Lower lobe of right lung (tissue), 2 donors: ENCODE results near the gene SHMT2. TPM values are rescaled to one million over a fixed set of nuclear protein-coding genes. Genes with fewer than 3 reads are reported as not detected.

Experiments used
- ATAC-seq, 2 donors: fragments of 200-7000 bp; cut with Tn5 transposase; one replicate each; pipeline ENCODE4 v1.9.1; 2020 to 2022; ENCODE audit warnings: mild to moderate bottlenecking in 2 of 2, moderate library complexity in 2 of 2
- DNase-seq: peaks from one replicate; pipeline ENCODE4 v3.0.0-alpha.2; 2020
- H3K27ac ChIP-seq: fragments of 200-600 bp; one replicate; pipeline ENCODE4 v1.8.0; 2022
- H3K27me3 ChIP-seq: fragments of 200-600 bp; one replicate; pipeline ENCODE4 v1.8.0; 2022; ENCODE audit warnings: low read depth
- H3K36me3 ChIP-seq: fragments of 200-600 bp; one replicate; pipeline ENCODE4 v1.8.0; 2022; ENCODE audit warnings: mild to moderate bottlenecking
- H3K4me1 ChIP-seq: fragments of 200-600 bp; one replicate; pipeline ENCODE4 v1.8.0; 2022
- H3K4me3 ChIP-seq: fragments of 200-600 bp; one replicate; pipeline ENCODE4 v1.8.0; 2022; ENCODE audit warnings: mild to moderate bottlenecking
- H3K9me3 ChIP-seq: fragments of 200-600 bp; one replicate; pipeline ENCODE4 v1.8.0; 2022
- intact Hi-C: fragments of 100-400 bp; cut with DNase I; formaldehyde crosslinking; loops from one replicate; pipeline ENCODE4 v1.11.0; 2022
- total RNA-seq: library from RNA; stranded (reverse); fragmentation: NEBNext Ultra II Directional; extraction: Animal tissue kit (Norgen Biotek cat#: 25700); gene quantifications from one replicate; pipeline ENCODE4 v1.2.1, GENCODE V29; 2021
- TF ChIP-seq, protein P1 (sequence below): fragments of 200-600 bp; IDR thresholded peaks from one replicate; pipeline ENCODE4 v1.8.0; 2022; ENCODE audit warnings: antibody characterized with exemption, mild to moderate bottlenecking
- donor health status: DM: no; HTN: yes; CAD: no; lungs with severe emphysema.

SHMT2 gene
- total RNA-seq, 1 donor from 2014 or later: 66.6 TPM

DNA sequence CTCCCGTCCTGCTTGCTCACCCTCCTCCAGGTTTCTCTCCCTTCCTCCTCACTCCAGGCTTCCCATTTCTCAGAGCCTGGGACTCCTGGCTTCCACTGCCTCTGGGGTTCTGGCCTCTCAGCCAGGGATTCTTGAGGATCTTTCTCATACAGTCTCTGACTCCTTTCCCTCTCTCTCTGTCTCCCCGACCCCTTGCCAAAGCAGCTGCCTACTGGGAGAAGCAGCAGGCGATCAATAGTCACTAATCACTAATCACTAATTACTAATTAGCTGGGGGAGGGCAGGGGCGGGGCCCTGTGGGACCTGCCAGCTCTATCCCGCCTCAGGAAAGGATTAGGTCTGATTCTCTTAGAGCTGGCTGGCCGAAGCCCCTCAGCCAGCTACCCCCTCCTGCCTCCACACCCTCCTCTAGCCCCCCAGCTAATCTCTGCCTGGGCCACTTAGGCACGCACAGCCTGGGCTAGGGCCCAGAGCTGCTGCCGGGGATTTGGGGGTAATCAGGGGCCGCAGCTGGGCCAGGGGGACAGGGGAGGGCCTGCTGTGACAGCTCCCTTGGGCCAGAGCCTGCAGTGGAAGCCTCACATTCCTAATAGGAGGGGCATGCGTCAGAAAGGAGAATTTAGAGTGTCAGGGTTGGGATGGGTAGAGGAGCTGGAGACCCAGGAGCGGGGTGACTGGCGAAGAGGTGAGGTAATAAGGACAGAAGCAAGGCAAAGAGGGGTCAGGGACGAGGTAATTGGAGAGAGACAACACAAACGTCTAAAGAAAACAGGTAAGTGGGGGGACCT lies 10.1 kb upstream of the SHMT2 start:
- no peak for ATAC-seq
- Histone ChIP-seq H3K27me3 (peaks cover 94% of the 10 kb centered on the region), H3K4me3 (no peak overlapping the region), H3K9me3 (no peaks in the 10 kb centered on the region), H3K36me3 (no peaks in the 10 kb centered on the region), H3K4me1 (peaks cover 21% of the 10 kb centered on the region), H3K27ac (no peak overlapping the region)
- TF ChIP-seq, protein P1, sequence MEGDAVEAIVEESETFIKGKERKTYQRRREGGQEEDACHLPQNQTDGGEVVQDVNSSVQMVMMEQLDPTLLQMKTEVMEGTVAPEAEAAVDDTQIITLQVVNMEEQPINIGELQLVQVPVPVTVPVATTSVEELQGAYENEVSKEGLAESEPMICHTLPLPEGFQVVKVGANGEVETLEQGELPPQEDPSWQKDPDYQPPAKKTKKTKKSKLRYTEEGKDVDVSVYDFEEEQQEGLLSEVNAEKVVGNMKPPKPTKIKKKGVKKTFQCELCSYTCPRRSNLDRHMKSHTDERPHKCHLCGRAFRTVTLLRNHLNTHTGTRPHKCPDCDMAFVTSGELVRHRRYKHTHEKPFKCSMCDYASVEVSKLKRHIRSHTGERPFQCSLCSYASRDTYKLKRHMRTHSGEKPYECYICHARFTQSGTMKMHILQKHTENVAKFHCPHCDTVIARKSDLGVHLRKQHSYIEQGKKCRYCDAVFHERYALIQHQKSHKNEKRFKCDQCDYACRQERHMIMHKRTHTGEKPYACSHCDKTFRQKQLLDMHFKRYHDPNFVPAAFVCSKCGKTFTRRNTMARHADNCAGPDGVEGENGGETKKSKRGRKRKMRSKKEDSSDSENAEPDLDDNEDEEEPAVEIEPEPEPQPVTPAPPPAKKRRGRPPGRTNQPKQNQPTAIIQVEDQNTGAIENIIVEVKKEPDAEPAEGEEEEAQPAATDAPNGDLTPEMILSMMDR: no peak
- intact Hi-C loops: no loop called here
- no peak for DNase-seq

DNA sequence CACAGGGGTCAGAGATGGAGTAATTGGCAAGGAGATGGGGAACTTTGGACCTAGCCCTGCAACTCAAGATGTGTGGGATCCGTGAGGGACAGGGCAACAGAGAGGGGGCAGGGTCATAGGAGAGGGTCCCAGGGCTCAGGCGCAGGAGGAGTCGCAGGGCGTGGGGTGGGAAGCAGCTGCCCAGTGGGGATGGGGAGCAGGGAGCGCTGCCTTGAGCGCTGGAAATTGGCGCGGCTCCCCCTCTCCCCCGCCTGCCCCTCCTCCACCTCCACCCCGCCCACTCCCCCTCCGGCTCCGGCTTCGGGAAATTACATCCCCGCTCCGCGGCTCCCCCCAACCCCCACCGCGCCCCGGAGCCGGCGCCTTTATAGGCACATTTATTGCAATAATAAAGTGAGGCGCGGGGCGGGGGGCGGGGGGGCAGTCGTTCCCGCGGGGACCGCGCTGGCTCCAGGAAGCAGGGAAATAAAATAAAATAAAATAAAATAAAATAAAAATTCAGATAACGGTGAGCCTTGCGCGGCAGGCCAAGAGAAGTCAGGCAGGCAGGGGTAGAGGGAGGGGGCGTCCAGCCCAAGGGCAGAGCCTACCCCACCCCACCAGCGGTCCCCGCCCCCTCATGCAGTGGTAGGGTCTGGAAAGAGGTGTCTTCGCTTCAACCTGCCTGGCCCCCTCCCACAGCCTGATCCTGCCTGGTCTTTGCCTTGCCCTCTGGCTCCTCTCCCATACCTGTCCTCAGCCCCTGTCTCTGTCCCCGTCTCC lies 9.3 kb upstream of the SHMT2 start:
- Histone ChIP-seq H3K4me1 (peaks cover 23% of the 10 kb centered on the region), H3K27ac (no peak overlapping the region), H3K27me3 (peaks cover 95% of the 10 kb centered on the region), H3K36me3 (no peaks in the 10 kb centered on the region), H3K9me3 (no peaks in the 10 kb centered on the region), H3K4me3 (no peak overlapping the region)
- TF ChIP-seq, protein P1: no peak
- ATAC-seq (no peak), DNase-seq (no peak)
- intact Hi-C loops: no loop called here

DNA sequence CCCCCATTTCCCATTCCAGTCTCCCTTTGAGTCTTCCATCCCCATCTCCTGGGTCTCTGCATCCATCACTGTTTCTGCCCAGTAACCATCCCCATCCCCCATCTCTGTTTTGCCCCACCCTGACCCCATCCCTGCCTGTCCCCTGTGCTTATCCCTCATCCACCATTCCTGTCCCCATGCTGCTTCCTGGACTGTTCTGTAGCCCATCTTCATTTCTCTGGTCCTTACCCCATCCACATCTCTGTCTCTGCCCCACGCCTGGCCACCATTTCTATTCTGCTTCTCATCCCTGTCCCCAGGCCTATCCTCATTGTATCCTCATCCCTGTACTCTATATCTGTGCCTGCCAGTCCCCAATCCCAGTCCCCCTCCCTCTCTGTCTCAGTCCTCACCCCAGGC lies 8.7 kb upstream of the SHMT2 start:
- Histone ChIP-seq H3K9me3 (no peaks in the 10 kb centered on the region), H3K27ac (no peak overlapping the region), H3K4me3 (no peak overlapping the region), H3K4me1 (peaks cover 27% of the 10 kb centered on the region), H3K36me3 (no peaks in the 10 kb centered on the region), H3K27me3 (peaks cover 96% of the 10 kb centered on the region)
- TF ChIP-seq, protein P1: no peak
- ATAC-seq: no peak
- intact Hi-C loops: no loop called here
- DNase-seq: no peak

DNA sequence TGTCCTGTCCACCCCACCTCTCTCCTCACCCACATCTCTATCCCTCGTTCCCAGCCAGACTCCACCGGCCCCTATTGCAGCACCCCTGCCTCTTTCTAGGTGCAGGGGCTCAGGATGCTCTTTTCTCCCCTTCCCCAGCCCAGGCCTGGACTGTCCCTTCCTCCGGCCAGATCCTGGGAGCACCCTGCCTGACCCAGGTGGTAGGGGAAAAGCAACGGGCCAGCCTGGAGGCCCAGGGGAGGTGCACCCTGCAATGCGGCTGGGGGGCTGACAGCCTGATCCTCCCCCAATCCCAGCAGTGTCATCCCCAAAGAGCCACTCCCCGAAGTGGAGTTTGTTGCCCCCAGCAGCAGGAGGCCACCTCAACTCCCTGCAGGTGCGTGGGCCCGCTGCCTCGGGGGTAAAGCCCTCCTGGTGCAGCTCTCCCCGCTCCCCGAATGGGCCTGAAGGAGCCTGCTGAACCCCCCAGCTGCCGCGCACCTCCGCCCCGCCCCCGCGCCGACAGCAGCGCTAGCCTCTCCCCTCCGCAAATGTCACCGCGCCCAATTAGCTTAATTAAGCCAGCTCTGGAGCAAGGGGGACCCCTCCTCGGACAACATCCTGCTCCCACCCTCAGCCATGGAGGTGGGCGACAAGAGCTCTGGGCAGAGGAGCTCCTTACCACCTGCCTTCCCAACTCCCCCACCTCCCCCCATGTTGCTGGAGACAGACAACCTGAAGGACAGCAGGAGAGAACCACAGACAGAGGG lies 8.2 kb upstream of the SHMT2 start:
- Histone ChIP-seq H3K27me3 (peaks cover 96% of the 10 kb centered on the region), H3K9me3 (no peaks in the 10 kb centered on the region), H3K4me3 (no peak overlapping the region), H3K36me3 (no peaks in the 10 kb centered on the region), H3K4me1 (peaks cover 22% of the 10 kb centered on the region), H3K27ac (no peak overlapping the region)
- no peak for ATAC-seq
- DNase-seq: no peak
- intact Hi-C loops: no loop called here
- TF ChIP-seq, protein P1: no peak

DNA sequence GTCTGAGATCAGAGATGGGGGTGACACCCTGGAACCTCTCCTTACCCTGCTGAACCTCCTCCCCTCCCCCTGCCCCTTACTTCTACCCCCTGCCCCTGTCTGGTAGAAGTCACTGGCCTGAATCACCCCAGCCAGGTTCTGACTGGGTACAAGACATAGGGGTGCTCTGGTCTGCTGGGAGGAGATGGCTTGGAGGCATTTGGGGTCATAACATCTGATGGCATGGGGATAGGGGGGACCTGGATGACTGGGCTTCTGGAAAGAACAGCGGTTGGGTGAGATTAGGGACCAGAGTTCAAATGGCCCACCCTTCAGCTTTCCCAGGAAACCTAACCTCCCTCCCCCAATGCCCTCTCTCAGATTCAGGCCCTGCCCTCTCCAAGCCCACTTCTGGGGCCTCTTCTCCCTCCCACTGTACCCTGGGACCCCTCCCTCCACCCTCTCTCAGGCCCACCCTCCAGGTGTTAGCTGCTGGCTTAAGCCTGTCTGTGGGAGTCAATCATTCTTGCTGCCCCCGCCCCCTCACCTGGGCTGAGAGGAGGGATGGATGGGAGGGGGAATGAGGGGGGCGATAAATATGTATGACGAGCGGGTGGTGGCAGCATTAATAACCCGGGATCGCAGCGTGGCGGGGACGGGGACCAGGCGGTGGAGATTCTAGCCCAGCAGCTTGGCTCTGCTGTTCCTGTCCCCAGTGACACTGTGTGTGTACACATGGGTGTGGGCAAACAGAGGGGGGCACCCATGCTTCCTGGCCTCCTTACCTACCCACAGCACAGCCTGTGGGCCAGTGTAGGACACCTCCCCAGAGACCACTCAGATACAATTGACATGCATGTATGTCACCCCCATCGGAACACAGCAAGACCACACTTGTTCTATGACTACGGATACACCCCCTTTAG lies 7.0 kb upstream of the SHMT2 start:
- H3K4me3 ChIP-seq: no peak overlapping the region
- H3K27me3 ChIP-seq: peaks cover 99% of the 10 kb centered on the region
- no peaks in the 10 kb centered on the region for H3K9me3 ChIP-seq
- TF ChIP-seq, protein P1: no peak
- no peaks in the 10 kb centered on the region for H3K36me3 ChIP-seq
- peaks cover 24% of the 10 kb centered on the region for H3K4me1 ChIP-seq
- intact Hi-C loops: no loop called here
- H3K27ac ChIP-seq: no peak overlapping the region
- ATAC-seq (no peak), DNase-seq (no peak)
